Spleen (tissue), 11 donors: ENCODE measurements around the gene MGP. TPM values are rescaled to one million over a fixed set of nuclear protein-coding genes. Genes with fewer than 3 reads are reported as not detected.

Experiments used
- DNase-seq: peaks from one replicate; pipeline ENCODE4 v3.0.0-alpha.2; 2020
- H3K27ac ChIP-seq, 8 donors: fragments of 200-600 bp; sonication (generic) in 7 of 8; 1 replicate in 4 of 8; 2 replicates in 4 of 8; pipeline versions ENCODE4 v1.5.0 to v1.8.0; 2016 to 2021; ENCODE audit warnings: inconsistent platforms in 4 of 8, mild to moderate bottlenecking in 4 of 8, moderate library complexity in 1 of 8
- H3K27me3 ChIP-seq, 7 donors: fragments of 200-600 bp; sonication (generic) in 6 of 7; replicated peaks in 1 of 7; 1 replicate in 4 of 7; 2 replicates in 3 of 7; pipeline versions ENCODE4 v1.5.0 to v1.8.0; 2016 to 2021; ENCODE audit warnings: inconsistent platforms in 3 of 7, mild to moderate bottlenecking in 1 of 7
- H3K36me3 ChIP-seq, 6 donors: fragments of 200-600 bp; sonication (generic) in 5 of 6; 1 replicate in 4 of 6; 2 replicates in 2 of 6; pipeline versions ENCODE4 v1.5.0 to v1.8.0; 2016 to 2021; ENCODE audit warnings: inconsistent platforms in 2 of 6
- H3K4me1 ChIP-seq, 6 donors: fragments of 200-600 bp; sonication (generic) in 5 of 6; 1 replicate in 3 of 6; 2 replicates in 3 of 6; pipeline versions ENCODE4 v1.5.0 to v1.8.0; 2016 to 2021; ENCODE audit warnings: inconsistent platforms in 3 of 6
- H3K4me3 ChIP-seq, 8 donors: fragments of 200-600 bp; sonication (generic) in 7 of 8; 1 replicate in 4 of 8; 2 replicates in 4 of 8; pipeline versions ENCODE4 v1.5.0 to v1.8.0; 2016 to 2021; ENCODE audit warnings: inconsistent platforms in 4 of 8, mild to moderate bottlenecking in 4 of 8, moderate library complexity in 2 of 8
- H3K9me3 ChIP-seq, 8 donors: fragments of 200-600 bp; sonication (generic) in 7 of 8; 1 replicate in 4 of 8; 2 replicates in 4 of 8; pipeline versions ENCODE4 v1.5.0 to v1.8.0; 2016 to 2021; ENCODE audit warnings: inconsistent platforms in 4 of 8
- POLR2A ChIP-seq, 3 donors: fragments of 450-650 bp; IDR thresholded peaks; one replicate each; pipeline ENCODE4 v1.5.1; 2017; ENCODE audit warnings: antibody characterized with exemption in 3 of 3, mild to moderate bottlenecking in 1 of 3
- POLR2AphosphoS5 ChIP-seq, 3 donors: sonication (generic); formaldehyde crosslinking; IDR thresholded peaks; one replicate each; pipeline ENCODE4 v1.5.1; 2017; ENCODE audit warnings: antibody characterized with exemption in 3 of 3
- WGBS, 5 donors: extraction: QIAGEN DNeasy Blood & Tissue Kit in 3 of 5; methylation state at CpG; one replicate each; pipeline versions ENCODE4 v1.1.5 to v1.1.7; 2013 to 2018; 5-methylcytosine and 5-hydroxymethylcytosine counted together
- intact Hi-C: fragments of 100-400 bp; cut with DNase I; formaldehyde crosslinking; loops from one replicate; pipeline ENCODE4 v1.15.0; 2023; ENCODE audit warnings: low total_unique reads
- polyA plus RNA-seq, 3 donors: library from polyadenylated mRNA; stranded (reverse); fragments of 200-250 nt; gene quantifications; one replicate each; pipeline ENCODE4 v1.2.1, GENCODE V29; 2013
- total RNA-seq, 7 donors: library from RNA; depleted of rRNA in 3 of 7; stranded (reverse); fragments of >200 nt in 3 of 7; fragmentation: NEBNext Ultra II Directional in 4 of 7; extraction: Animal tissue kit (Norgen Biotek cat#: 25700) in 4 of 7; gene quantifications; one replicate each; pipeline versions ENCODE4 v1.1.0 to v1.2.1, GENCODE V29; 2016 to 2021
- TF ChIP-seq, protein P1 (sequence below), 11 experiments: fragments of 200-600 bp in 7 of 11; fragments of 450-650 bp in 4 of 11; sonication (generic) in 4 of 11; IDR thresholded peaks in 8 of 11; conservative IDR thresholded peaks in 3 of 11; 1 replicate in 7 of 11; 2 replicates in 4 of 11; pipeline versions ENCODE4 v1.4.0 to v1.8.0; 2016 to 2021; ENCODE audit warnings: antibody characterized with exemption in 11 of 11, inconsistent platforms in 4 of 11, mild to moderate bottlenecking in 1 of 11
- donor health status: healthy with polysubstance abuse.
- donor health status: DM: no; HTN: no; CAD: no; lungs with moderate emphysema.
- donor health status: DM: no; HTN: no; CAD: no.
- donor health status: Bipolar disorder and iron deficiency.
- donor health status: healthy.
- donor health status: DM: no; HTN: no; CAD: no.
- donor health status: DM: yes; HTN: yes; CAD: no.

The MGP gene
- total and polyA plus RNA-seq, 10 donors: 29.4 to 292 (median 60.9) TPM

DNA sequence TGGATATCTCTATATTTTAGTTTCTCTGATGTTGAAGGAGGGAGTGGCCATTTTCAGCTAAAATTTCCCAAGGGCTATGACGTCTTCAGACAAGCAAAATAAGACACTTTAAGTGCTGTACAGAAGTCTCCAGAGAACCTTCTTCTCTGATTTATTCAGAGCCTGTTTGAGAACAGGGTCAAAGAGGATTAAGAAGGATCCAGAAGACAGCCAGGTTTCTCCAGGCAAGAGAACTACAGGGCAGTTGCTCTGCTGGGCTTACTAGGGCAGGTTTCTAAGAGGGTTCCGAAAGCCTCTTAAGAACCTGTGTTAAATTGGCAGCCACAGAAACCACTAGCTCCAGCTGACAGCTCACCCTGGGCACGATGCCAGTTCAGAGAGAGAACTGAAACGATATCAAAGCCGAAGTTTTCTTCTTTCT, 1.2 kb downstream of the MGP start:
- Histone ChIP-seq H3K9me3 (no peaks in the 10 kb centered on the region), H3K27me3 (peaks cover 0 to 9% (median 0%) of the 10 kb centered on the region in 7 donors), H3K36me3 (no peaks in the 10 kb centered on the region), H3K4me1 (peaks cover 19 to 43% (median 27%) of the 10 kb centered on the region in 6 donors), H3K27ac (peak overlapping the region in 2 of 8 donors; percentile 19 to 22), H3K4me3 (peak overlapping the region in 2 of 8 donors; percentile 3 to 47)
- intact Hi-C loops: no loop called here
- TF ChIP-seq, protein P1, sequence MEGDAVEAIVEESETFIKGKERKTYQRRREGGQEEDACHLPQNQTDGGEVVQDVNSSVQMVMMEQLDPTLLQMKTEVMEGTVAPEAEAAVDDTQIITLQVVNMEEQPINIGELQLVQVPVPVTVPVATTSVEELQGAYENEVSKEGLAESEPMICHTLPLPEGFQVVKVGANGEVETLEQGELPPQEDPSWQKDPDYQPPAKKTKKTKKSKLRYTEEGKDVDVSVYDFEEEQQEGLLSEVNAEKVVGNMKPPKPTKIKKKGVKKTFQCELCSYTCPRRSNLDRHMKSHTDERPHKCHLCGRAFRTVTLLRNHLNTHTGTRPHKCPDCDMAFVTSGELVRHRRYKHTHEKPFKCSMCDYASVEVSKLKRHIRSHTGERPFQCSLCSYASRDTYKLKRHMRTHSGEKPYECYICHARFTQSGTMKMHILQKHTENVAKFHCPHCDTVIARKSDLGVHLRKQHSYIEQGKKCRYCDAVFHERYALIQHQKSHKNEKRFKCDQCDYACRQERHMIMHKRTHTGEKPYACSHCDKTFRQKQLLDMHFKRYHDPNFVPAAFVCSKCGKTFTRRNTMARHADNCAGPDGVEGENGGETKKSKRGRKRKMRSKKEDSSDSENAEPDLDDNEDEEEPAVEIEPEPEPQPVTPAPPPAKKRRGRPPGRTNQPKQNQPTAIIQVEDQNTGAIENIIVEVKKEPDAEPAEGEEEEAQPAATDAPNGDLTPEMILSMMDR (IDR thresholded peaks at IDR 0.05 in 8 of 11, conservative IDR thresholded peaks at IDR 0.05 in 3 of 11): no peak
- TF ChIP-seq POLR2AphosphoS5 (IDR thresholded peaks at IDR 0.05) (peak in 1 of 3 donors; percentile 62), POLR2A (IDR thresholded peaks at IDR 0.05) (no peak)
- peak; percentile 91 for DNase-seq
- WGBS, 5 donors: 1 to 4% (median 1%) methylated on average over 5 of the region's 5 CpGs

DNA sequence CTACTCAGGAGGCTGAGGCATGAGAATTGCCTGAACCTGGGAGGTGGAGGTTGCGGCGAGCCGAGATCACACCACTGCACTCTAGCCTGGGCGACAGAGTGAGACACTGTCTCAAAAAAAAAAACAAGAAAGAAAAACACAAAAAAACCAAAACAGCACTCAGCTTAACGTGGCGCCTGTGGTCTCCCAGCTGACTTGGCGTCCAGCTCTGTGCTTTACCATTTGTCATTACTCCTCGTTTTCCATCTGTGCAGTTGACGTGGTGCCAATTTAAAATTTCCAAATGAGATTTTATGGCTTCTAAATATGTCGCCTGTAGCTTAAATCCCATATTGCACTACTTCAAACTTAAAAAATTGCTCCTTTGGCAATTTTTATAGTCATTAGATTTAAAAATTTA, 2.0 kb downstream of the MGP start:
- DNase-seq: no peak
- Histone ChIP-seq H3K27me3 (peaks cover 0 to 9% (median 0%) of the 10 kb centered on the region in 7 donors), H3K9me3 (no peaks in the 10 kb centered on the region), H3K36me3 (no peaks in the 10 kb centered on the region), H3K4me1 (peaks cover 19 to 43% (median 27%) of the 10 kb centered on the region in 6 donors), H3K4me3 (no peak overlapping the region), H3K27ac (no peak overlapping the region)
- 72 to 87% (median 82%) methylated on average over 10 of the region's 10 CpGs for WGBS, 5 donors
- TF ChIP-seq POLR2A (IDR thresholded peaks at IDR 0.05) (no peak), POLR2AphosphoS5 (IDR thresholded peaks at IDR 0.05) (no peak)
- TF ChIP-seq, protein P1 (IDR thresholded peaks at IDR 0.05 in 8 of 11, conservative IDR thresholded peaks at IDR 0.05 in 3 of 11): no peak
- intact Hi-C loops: no loop called here

DNA sequence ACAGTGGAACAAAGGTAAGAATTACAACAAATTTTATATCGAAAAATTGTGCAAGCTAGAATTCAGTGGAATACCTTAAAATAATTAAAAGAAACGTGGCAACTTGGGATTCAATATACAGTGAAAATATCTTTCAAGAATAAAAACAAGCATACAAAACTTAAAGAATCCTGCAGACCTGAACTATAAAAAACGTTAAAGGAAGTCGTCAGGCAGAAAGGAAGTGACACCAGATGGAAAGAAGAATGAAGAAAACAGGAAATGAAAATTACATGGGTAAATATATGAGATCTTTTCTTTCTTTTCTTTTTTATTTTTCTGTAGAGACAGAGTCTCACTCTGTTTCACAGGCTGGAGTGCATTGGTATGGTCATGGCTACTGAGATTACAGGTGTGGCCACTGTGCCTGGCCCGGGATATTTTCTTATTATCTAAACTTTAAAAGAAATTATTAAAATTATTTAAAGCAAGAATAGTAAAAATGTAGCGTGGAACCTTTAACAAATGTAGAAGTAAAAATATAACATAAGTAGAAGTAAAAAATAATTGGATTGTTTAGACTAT, 4.7 kb downstream of the MGP start:
- WGBS, 5 donors: 61 to 65% (median 62%) methylated on average over 6 of the region's 6 CpGs
- no peak for DNase-seq
- no peak overlapping the region for H3K4me3 ChIP-seq
- H3K9me3 ChIP-seq: no peaks in the 10 kb centered on the region
- H3K27ac ChIP-seq: no peak overlapping the region
- H3K27me3 ChIP-seq: peaks cover 0 to 9% (median 0%) of the 10 kb centered on the region in 7 donors
- TF ChIP-seq POLR2AphosphoS5 (IDR thresholded peaks at IDR 0.05): no peak
- TF ChIP-seq, protein P1 (IDR thresholded peaks at IDR 0.05 in 8 of 11, conservative IDR thresholded peaks at IDR 0.05 in 3 of 11): no peak
- TF ChIP-seq POLR2A (IDR thresholded peaks at IDR 0.05): no peak
- H3K4me1 ChIP-seq: peaks cover 17 to 35% (median 23%) of the 10 kb centered on the region in 6 donors
- intact Hi-C loops: no loop called here
- no peaks in the 10 kb centered on the region for H3K36me3 ChIP-seq

DNA sequence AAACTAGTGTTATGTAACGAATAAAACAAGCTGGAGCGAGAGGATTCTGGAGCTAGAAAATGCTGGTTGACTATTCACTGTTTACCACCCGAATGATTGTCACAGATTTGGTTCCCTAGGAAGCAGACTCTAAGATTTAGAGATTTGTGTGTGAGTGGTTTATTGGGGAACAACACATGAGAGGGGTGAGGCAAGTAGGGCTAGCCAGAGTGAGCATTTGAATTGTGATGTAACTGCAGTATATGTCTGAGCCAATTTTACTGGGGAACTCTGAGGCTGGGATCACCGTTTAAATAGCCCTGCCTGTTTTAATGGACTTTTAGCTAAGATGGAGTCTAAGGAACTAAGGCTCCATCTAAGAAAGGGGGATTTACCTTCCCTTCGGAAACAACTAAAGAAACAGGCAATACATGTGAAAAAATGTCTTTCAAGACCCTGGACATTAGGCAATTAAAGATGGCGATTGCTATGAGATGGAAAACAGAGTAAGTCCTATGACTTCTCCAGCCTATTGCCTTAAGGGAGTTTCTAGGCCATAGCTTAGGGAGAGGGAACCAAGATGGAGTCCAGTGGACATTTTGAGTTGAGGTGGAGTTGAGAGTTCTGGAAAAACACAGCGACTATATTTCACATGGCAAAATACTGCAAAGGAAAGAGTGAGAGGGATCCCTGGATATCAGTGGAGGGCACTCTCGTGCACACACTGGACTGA, 6.3 kb downstream of the MGP start:
- Histone ChIP-seq H3K36me3 (no peaks in the 10 kb centered on the region), H3K27me3 (no peaks in the 10 kb centered on the region), H3K4me1 (peaks cover 4 to 19% (median 8%) of the 10 kb centered on the region in 6 donors), H3K4me3 (no peak overlapping the region), H3K27ac (no peak overlapping the region), H3K9me3 (no peaks in the 10 kb centered on the region)
- DNase-seq: no peak
- intact Hi-C loops: no loop called here
- WGBS, 5 donors: 89 to 97% (median 95%) methylated on average over 8 of the region's 8 CpGs
- TF ChIP-seq POLR2AphosphoS5 (IDR thresholded peaks at IDR 0.05) (no peak), POLR2A (IDR thresholded peaks at IDR 0.05) (no peak)
- TF ChIP-seq, protein P1 (IDR thresholded peaks at IDR 0.05 in 8 of 11, conservative IDR thresholded peaks at IDR 0.05 in 3 of 11): no peak
